Gastrocnemius medialis (tissue), 4 donors: ENCODE results near the gene SENP8. TPM values are rescaled to one million over a fixed set of nuclear protein-coding genes. Genes with fewer than 3 reads are reported as not detected.

Experiments used
- ATAC-seq, 2 donors: fragments of 150-250 bp; one replicate each; pipeline ENCODE4 v1.9.1; 2016
- DNase-seq, 2 donors: peaks; one replicate each; pipeline ENCODE4 v3.0.0-alpha.2; 2019
- H3K27ac ChIP-seq, 4 donors: fragments of 200-600 bp; sonication (generic); 1 replicate in 1 of 4; 2 replicates in 3 of 4; pipeline ENCODE4 v1.5.1; 2016 to 2018; ENCODE audit warnings: mild to moderate bottlenecking in 2 of 4, moderate library complexity in 1 of 4
- H3K27me3 ChIP-seq, 3 donors: fragments of 200-600 bp; sonication (generic) in 2 of 3; 1 replicate in 1 of 3; 2 replicates in 2 of 3; pipeline versions ENCODE4 v1.5.1 to v1.6.0; 2016 to 2019; ENCODE audit warnings: mild to moderate bottlenecking in 1 of 3, moderate library complexity in 1 of 3
- H3K36me3 ChIP-seq, 2 donors: fragments of 200-600 bp; sonication (generic) in 1 of 2; one replicate each; pipeline ENCODE4 v1.5.1; 2017 to 2018
- H3K4me1 ChIP-seq, 2 donors: fragments of 200-600 bp; sonication (generic) in 1 of 2; one replicate each; pipeline ENCODE4 v1.5.1; 2016 to 2017; ENCODE audit warnings: mild to moderate bottlenecking in 2 of 2
- H3K4me3 ChIP-seq, 4 donors: fragments of 200-600 bp; sonication (generic) in 3 of 4; 1 replicate in 1 of 4; 2 replicates in 3 of 4; pipeline ENCODE4 v1.5.1; 2016 to 2019; ENCODE audit warnings: mild to moderate bottlenecking in 2 of 4
- H3K9me3 ChIP-seq, 3 donors: fragments of 200-600 bp; sonication (generic) in 2 of 3; 1 replicate in 1 of 3; 2 replicates in 2 of 3; pipeline ENCODE4 v1.5.1; 2016 to 2019
- CTCF ChIP-seq, 5 experiments: fragments of 450-650 bp in 3 of 5; fragments of 200-600 bp in 2 of 5; sonication (generic) in 2 of 5; IDR thresholded peaks in 4 of 5; conservative IDR thresholded peaks in 1 of 5; 1 replicate in 4 of 5; 2 replicates in 1 of 5; pipeline ENCODE4 v1.5.1; 2016 to 2019; ENCODE audit warnings: antibody characterized with exemption in 5 of 5, mild to moderate bottlenecking in 3 of 5, moderate library complexity in 3 of 5
- POLR2A ChIP-seq, 2 donors: fragments of 450-650 bp; IDR thresholded peaks; one replicate each; pipeline ENCODE4 v1.6.1; 2017; ENCODE audit warnings: antibody characterized with exemption in 2 of 2, mild to moderate bottlenecking in 2 of 2, moderate library complexity in 2 of 2
- in situ Hi-C, 4 donors: fragments of 200-750 bp; cut with MboI; loops; one replicate each; pipeline versions ENCODE4 v1.15.0 to v1.8.0; 2017; ENCODE audit warnings: low sequenced_read_pairs in 4 of 4
- intact Hi-C: fragments of 100-400 bp; cut with DNase I; formaldehyde crosslinking; loops from one replicate; pipeline ENCODE4 v1.15.1; 2023; ENCODE audit warnings: low total_unique reads
- total RNA-seq, 4 donors: library from RNA; depleted of rRNA; stranded (reverse); fragments of >200 nt; gene quantifications; one replicate each; pipeline versions ENCODE4 v1.1.0 to v1.2.3, GENCODE V29; 2016

Gene SENP8
- total RNA-seq, 4 donors from 2014 or later: 1.0 to 3.6 (median 2.7) TPM

- Histone ChIP-seq H3K4me1 (peaks cover 0 to 7% of the 10 kb centered on the region in 2 donors), H3K27ac (no peak overlapping the region)
Observed at GRCh38 chr15:72175186-72176044, 57.2 kb downstream of the SENP8 start.

GRCh38 chr15:72176159-72176558 lies 58.0 kb downstream of the SENP8 start:
- in situ Hi-C loops (no loop called here), intact Hi-C loops (no loop called here)
- Histone ChIP-seq H3K36me3 (no peaks in the 10 kb centered on the region), H3K4me1 (peaks cover 0 to 9% of the 10 kb centered on the region in 2 donors), H3K27ac (no peak overlapping the region), H3K4me3 (no peak overlapping the region), H3K9me3 (no peaks in the 10 kb centered on the region), H3K27me3 (no peaks in the 10 kb centered on the region)
- ATAC-seq (no peak), DNase-seq (no peak)
- TF ChIP-seq POLR2A (IDR thresholded peaks at IDR 0.05) (no peak), CTCF (IDR thresholded peaks at IDR 0.05 in 4 of 5, conservative IDR thresholded peaks at IDR 0.05 in 1 of 5) (no peak)

More at GRCh38 chr15:72175186-72176044, 57.2 kb downstream of the SENP8 start:
- Histone ChIP-seq H3K36me3 (no peaks in the 10 kb centered on the region), H3K9me3 (no peaks in the 10 kb centered on the region), H3K4me3 (no peak overlapping the region), H3K27me3 (no peaks in the 10 kb centered on the region)
- TF ChIP-seq CTCF (IDR thresholded peaks at IDR 0.05 in 4 of 5, conservative IDR thresholded peaks at IDR 0.05 in 1 of 5) (no peak), POLR2A (IDR thresholded peaks at IDR 0.05) (no peak)
- ATAC-seq: no peak
- intact Hi-C loops: no loop called here
- in situ Hi-C loops: no loop called here
- no peak for DNase-seq

- Histone ChIP-seq H3K4me1 (peaks cover 0 to 9% of the 10 kb centered on the region in 2 donors), H3K27me3 (no peaks in the 10 kb centered on the region), H3K36me3 (no peaks in the 10 kb centered on the region), H3K9me3 (no peaks in the 10 kb centered on the region), H3K4me3 (no peak overlapping the region), H3K27ac (no peak overlapping the region)
- intact Hi-C loops: no loop called here
- no peak for DNase-seq
- in situ Hi-C loops: no loop called here
- TF ChIP-seq CTCF (IDR thresholded peaks at IDR 0.05 in 4 of 5, conservative IDR thresholded peaks at IDR 0.05 in 1 of 5): no peak
- TF ChIP-seq POLR2A (IDR thresholded peaks at IDR 0.05): no peak
- no peak for ATAC-seq
Observed at GRCh38 chr15:72176743-72177142, 58.5 kb downstream of the SENP8 start.

- Histone ChIP-seq H3K27me3 (no peaks in the 10 kb centered on the region), H3K36me3 (no peaks in the 10 kb centered on the region), H3K9me3 (no peaks in the 10 kb centered on the region), H3K4me1 (peaks cover 5 to 18% of the 10 kb centered on the region in 2 donors), H3K27ac (no peak overlapping the region), H3K4me3 (no peak overlapping the region)
- intact Hi-C loops: no loop called here
- TF ChIP-seq POLR2A (IDR thresholded peaks at IDR 0.05): no peak
- no peak for TF ChIP-seq CTCF (IDR thresholded peaks at IDR 0.05 in 4 of 5, conservative IDR thresholded peaks at IDR 0.05 in 1 of 5)
- DNase-seq: no peak
- in situ Hi-C loops: no loop called here
- no peak for ATAC-seq
Observed at GRCh38 chr15:72178976-72179585, 60.9 kb downstream of the SENP8 start.
